Tibial artery (tissue), 4 donors: ENCODE results near the gene IGSF3.
A peak's percentile ranks its signal among the peaks of the same experiment; 100 is the strongest.
"Not testable (repeated sequence)": the region's sequence is repeated elsewhere in the genome, so short reads cannot be mapped to it uniquely, and the experiment has no call there.

Experiments
- DNase-seq, 2 donors: peaks; one replicate each; pipeline ENCODE4 v3.0.0-alpha.2; 2019
- H3K27ac ChIP-seq, 2 donors: fragments of 200-600 bp; sonication (generic) in 1 of 2; 1 replicate in 1 of 2; 2 replicates in 1 of 2; pipeline ENCODE4 v1.5.1; 2018 to 2019; ENCODE audit warnings: mild to moderate bottlenecking in 1 of 2
- H3K27me3 ChIP-seq, 2 donors: fragments of 200-600 bp; sonication (generic) in 1 of 2; one replicate each; pipeline versions ENCODE4 v1.5.1 to v1.6.0; 2016 to 2019
- H3K36me3 ChIP-seq, 3 donors: fragments of 200-600 bp; sonication (generic) in 2 of 3; one replicate each; pipeline ENCODE4 v1.5.1; 2016 to 2019; ENCODE audit warnings: mild to moderate bottlenecking in 2 of 3
- H3K4me1 ChIP-seq, 4 donors: fragments of 200-600 bp; sonication (generic) in 2 of 4; 1 replicate in 3 of 4; 2 replicates in 1 of 4; pipeline ENCODE4 v1.5.1; 2016 to 2019
- H3K4me3 ChIP-seq, 2 donors: fragments of 200-600 bp; sonication (generic) in 1 of 2; 1 replicate in 1 of 2; 2 replicates in 1 of 2; pipeline ENCODE4 v1.5.1; 2018 to 2019; ENCODE audit warnings: mild to moderate bottlenecking in 2 of 2
- H3K9me3 ChIP-seq, 3 donors: fragments of 200-600 bp; sonication (generic) in 1 of 3; one replicate each; pipeline ENCODE4 v1.5.1; 2016 to 2019
- CTCF ChIP-seq, 2 experiments: fragments of 200-600 bp in 1 of 2; fragments of 450-650 bp in 1 of 2; IDR thresholded peaks; one replicate each; pipeline ENCODE4 v1.5.1; 2017 to 2019; ENCODE audit warnings: antibody characterized with exemption in 2 of 2, mild to moderate bottlenecking in 1 of 2, moderate library complexity in 1 of 2
- intact Hi-C: fragments of 100-400 bp; cut with DNase I; formaldehyde crosslinking; loops from one replicate; pipeline ENCODE4 v1.15.0; 2023; ENCODE audit warnings: low total_unique reads

The IGSF3 gene

GRCh38 chr1:116595946-116596741, 71.4 kb downstream of the IGSF3 start:
- H3K27ac ChIP-seq, H3K9me3 ChIP-seq, intact Hi-C loops, H3K4me1 ChIP-seq, H3K4me3 ChIP-seq, H3K27me3 ChIP-seq, H3K36me3 ChIP-seq: not testable (repeated sequence)
- TF ChIP-seq CTCF (IDR thresholded peaks at IDR 0.05), result peak; percentile 50 to 63
- peak in 1 of 2 donors; percentile 57 for DNase-seq

DNA sequence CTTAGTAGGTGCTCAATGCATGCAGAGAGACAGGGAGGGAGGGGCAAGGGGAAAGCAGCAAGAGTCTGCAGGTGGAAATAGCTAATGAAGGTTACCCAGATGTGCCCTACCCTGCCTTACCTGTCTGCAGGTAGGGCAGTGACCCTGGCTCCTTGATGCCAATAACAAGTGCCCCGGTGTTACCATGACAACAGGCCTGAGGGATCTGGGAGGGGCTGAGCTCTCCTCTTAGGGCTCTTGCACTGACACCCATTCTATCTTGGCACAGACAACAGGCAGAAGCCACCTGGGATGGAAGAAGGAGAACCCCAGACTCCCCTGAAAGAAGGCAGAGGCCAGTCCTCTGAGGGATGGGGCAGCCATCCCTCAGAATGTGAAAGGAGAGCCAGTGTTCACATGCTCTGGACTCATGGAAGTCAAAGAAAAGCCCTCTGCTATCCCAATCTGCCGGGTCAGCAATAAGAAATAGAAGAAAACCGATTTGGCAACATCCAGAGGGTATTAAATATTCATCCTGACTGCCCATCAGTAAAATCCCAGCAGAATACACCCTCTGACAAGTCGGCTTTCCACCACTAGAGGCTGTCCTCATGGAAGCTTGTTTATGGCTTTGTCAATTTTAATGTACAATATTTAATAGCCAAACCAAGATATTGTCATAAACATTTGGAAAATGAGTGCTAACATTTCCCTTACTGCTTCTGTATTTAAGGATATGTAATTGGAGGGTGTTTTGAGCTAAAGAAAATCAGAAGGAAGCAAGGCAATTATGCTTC, 72.3 kb downstream of the IGSF3 start:
- intact Hi-C loops, H3K27me3 ChIP-seq, H3K36me3 ChIP-seq, DNase-seq, H3K4me3 ChIP-seq, H3K27ac ChIP-seq, H3K4me1 ChIP-seq, H3K9me3 ChIP-seq: not testable (repeated sequence)
- TF ChIP-seq CTCF (IDR thresholded peaks at IDR 0.05), result peak in 1 of 2 experiments; percentile 18

DNA sequence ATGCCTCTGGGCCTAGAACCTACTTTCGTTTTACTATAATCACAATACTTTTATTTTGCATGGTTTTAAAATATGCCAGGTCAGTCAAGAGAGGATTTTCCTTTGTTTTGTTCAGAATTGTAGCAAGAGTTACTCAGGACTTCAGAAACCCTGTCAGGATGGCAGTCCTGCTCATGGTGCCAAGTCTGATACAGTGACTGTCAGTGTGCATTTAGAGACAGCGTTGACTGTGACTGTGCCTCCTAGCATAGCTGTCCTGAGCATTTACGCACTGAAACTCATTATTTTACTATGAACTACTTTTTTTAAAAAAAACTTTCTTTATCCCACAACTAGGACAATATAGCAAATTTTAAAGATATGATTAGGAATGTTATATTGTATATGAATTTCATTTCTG, 73.6 kb downstream of the IGSF3 start:
- H3K9me3 ChIP-seq, intact Hi-C loops, H3K4me1 ChIP-seq, H3K27me3 ChIP-seq, H3K4me3 ChIP-seq, H3K36me3 ChIP-seq, DNase-seq, H3K27ac ChIP-seq: not testable (repeated sequence)

GRCh38 chr1:116593401-116593800, 74.1 kb downstream of the IGSF3 start:
- intact Hi-C loops, result not testable (repeated sequence)

GRCh38 chr1:116591951-116592605, 75.5 kb downstream of the IGSF3 start:
- H3K27me3 ChIP-seq, H3K4me1 ChIP-seq, H3K4me3 ChIP-seq, H3K27ac ChIP-seq, intact Hi-C loops, H3K36me3 ChIP-seq, H3K9me3 ChIP-seq, DNase-seq: not testable (repeated sequence)

More at GRCh38 chr1:116593401-116593800, 74.1 kb downstream of the IGSF3 start:
- not testable (repeated sequence) for DNase-seq, H3K9me3 ChIP-seq, H3K36me3 ChIP-seq, H3K4me3 ChIP-seq, H3K27me3 ChIP-seq, H3K4me1 ChIP-seq, H3K27ac ChIP-seq

DNA sequence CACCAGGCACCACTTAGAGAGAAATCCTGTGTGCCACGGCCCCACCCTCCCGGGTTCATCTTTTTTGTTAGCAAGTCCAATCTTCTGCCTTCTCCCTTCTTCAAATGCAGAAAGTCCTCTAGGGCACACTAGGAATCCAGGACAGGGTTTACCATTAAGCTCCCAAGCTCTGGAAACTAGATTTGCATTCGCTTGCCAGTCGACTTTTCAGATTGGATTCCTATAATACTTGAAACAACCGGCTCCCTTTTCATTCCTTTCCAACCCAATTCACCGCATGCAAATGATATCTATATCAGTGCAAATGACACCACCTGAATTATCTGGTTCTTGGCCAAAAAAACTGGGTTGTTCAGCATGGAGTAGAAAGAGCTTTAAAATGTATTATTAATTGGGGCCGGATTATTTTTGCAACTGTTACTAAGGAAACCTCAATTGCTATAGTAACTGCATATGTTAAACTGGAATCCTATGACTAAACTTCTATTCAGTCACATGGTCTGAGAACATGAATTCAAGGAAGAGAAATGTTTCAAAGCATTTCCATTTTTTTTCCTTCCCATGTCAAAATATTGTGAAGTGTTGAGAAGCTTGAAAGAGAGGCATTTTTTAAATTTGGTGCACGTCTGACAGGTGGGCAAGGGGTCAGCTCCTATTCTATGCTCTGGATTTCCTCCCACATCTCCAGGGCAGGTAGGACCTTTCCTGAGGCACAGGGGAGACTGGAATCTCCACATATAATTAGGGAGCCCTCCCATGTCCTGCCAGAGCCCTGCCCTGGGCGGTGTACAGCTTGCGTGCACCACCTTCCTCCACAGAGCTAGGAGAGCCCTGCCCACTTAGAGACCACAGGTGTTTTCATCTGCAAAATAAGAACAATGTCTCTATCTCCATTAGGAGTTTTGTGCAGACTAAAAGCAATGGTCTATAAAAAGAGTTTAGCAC, 76.3 kb downstream of the IGSF3 start:
- not testable (repeated sequence) for DNase-seq, H3K4me3 ChIP-seq

GRCh38 chr1:116590359-116591005, 77.1 kb downstream of the IGSF3 start:
- H3K27me3 ChIP-seq, H3K27ac ChIP-seq, intact Hi-C loops, H3K36me3 ChIP-seq, H3K4me1 ChIP-seq, H3K4me3 ChIP-seq, DNase-seq, H3K9me3 ChIP-seq: not testable (repeated sequence)

More for the DNA sequence above, 76.3 kb downstream of the IGSF3 start:
- H3K27me3 ChIP-seq, intact Hi-C loops, H3K27ac ChIP-seq, H3K4me1 ChIP-seq, H3K9me3 ChIP-seq, H3K36me3 ChIP-seq: not testable (repeated sequence)

- intact Hi-C loops, H3K9me3 ChIP-seq, DNase-seq, H3K4me1 ChIP-seq, H3K27ac ChIP-seq, H3K27me3 ChIP-seq, H3K4me3 ChIP-seq: not testable (repeated sequence)
- H3K36me3 ChIP-seq, result peaks cover 0 to 12% (median 0%) of the 10 kb centered on the region in 3 donors
These were observed 78.3 kb downstream of the IGSF3 start for GRCh38 chr1:116589101-116589735.
